ENCODE data around the gene SCLT1.
"Not testable (repeated sequence)": the region's sequence is repeated elsewhere in the genome, so short reads cannot be mapped to it uniquely, and the experiment has no call there.

SCLT1 gene

GRCh38 chr4:129069537-129069936, 23.8 kb downstream of the SCLT1 start:
- DNase-seq (ENCODE audit: low read depth) = not testable (repeated sequence)

GRCh38 chr4:129064717-129065116, 28.6 kb downstream of the SCLT1 start:
- DNase-seq (ENCODE audit: low read depth) = no peak

- no peak for DNase-seq (ENCODE audit: low read depth)
Observed at GRCh38 chr4:129063640-129064039, 29.7 kb downstream of the SCLT1 start.

GRCh38 chr4:129062580-129062979, 30.8 kb downstream of the SCLT1 start:
- no peak for DNase-seq (ENCODE audit: low read depth)

- DNase-seq (ENCODE audit: low read depth) = no peak
Observed at GRCh38 chr4:129059028-129059427, 34.3 kb downstream of the SCLT1 start.

GRCh38 chr4:129046055-129046959, 47.0 kb downstream of the SCLT1 start:
- no peak for DNase-seq (ENCODE audit: low read depth)

GRCh38 chr4:129043523-129043922, 49.8 kb downstream of the SCLT1 start:
- DNase-seq (ENCODE audit: low read depth) = no peak

GRCh38 chr4:129040471-129040870, 52.9 kb downstream of the SCLT1 start:
- no peak for DNase-seq (ENCODE audit: low read depth)

GRCh38 chr4:129037093-129037492, 56.2 kb downstream of the SCLT1 start:
- DNase-seq (ENCODE audit: low read depth) = no peak

- no peak for DNase-seq (ENCODE audit: low read depth)
Observed at GRCh38 chr4:129014566-129015509, 78.5 kb downstream of the SCLT1 start.

- DNase-seq (ENCODE audit: low read depth) = no peak
Observed at GRCh38 chr4:129008096-129008495, 85.2 kb downstream of the SCLT1 start.

GRCh38 chr4:128986908-128987307, 106.4 kb downstream of the SCLT1 start:
- no peak for DNase-seq (ENCODE audit: low read depth)

GRCh38 chr4:128986019-128986418, 107.3 kb downstream of the SCLT1 start:
- DNase-seq (ENCODE audit: low read depth) = no peak

- DNase-seq (ENCODE audit: low read depth) = no peak
Observed at GRCh38 chr4:128983771-128984485, 109.4 kb downstream of the SCLT1 start.

GRCh38 chr4:128981377-128981776, 112.0 kb downstream of the SCLT1 start:
- no peak for DNase-seq (ENCODE audit: low read depth)

GRCh38 chr4:128980816-128981326, 112.5 kb downstream of the SCLT1 start:
- DNase-seq (ENCODE audit: low read depth) = no peak

- DNase-seq (ENCODE audit: low read depth) = no peak
Observed at GRCh38 chr4:128979934-128980333, 113.4 kb downstream of the SCLT1 start.

GRCh38 chr4:128978985-128979384, 114.4 kb downstream of the SCLT1 start:
- no peak for DNase-seq (ENCODE audit: low read depth)

- DNase-seq (ENCODE audit: low read depth) = no peak
Observed at GRCh38 chr4:128974136-128974581, 119.2 kb downstream of the SCLT1 start.

- no peak for DNase-seq (ENCODE audit: low read depth)
Observed at GRCh38 chr4:128973384-128973783, 120.0 kb downstream of the SCLT1 start.

GRCh38 chr4:128961405-128961804, 131.9 kb downstream of the SCLT1 start:
- no peak for DNase-seq (ENCODE audit: low read depth)

GRCh38 chr4:128958194-128958593, 135.1 kb downstream of the SCLT1 start:
- DNase-seq (ENCODE audit: low read depth) = no peak
